Breast epithelium (tissue), 4 donors: ENCODE data around the gene SPATS1. TPM values are rescaled to one million over a fixed set of nuclear protein-coding genes. Genes with fewer than 3 reads are reported as not detected.
"Not testable (repeated sequence)": the region's sequence is repeated elsewhere in the genome, so short reads cannot be mapped to it uniquely, and the experiment has no call there.

ENCODE experiments used
- DNase-seq, 2 donors: peaks; one replicate each; pipeline ENCODE4 v3.0.0-alpha.2; 2019; ENCODE audit warnings: low spot score in 2 of 2
- H3K27ac ChIP-seq, 2 donors: fragments of 200-600 bp; sonication (generic) in 1 of 2; one replicate each; pipeline ENCODE4 v1.5.1; 2016 to 2019; ENCODE audit warnings: mild to moderate bottlenecking in 1 of 2
- H3K27me3 ChIP-seq, 2 donors: fragments of 200-600 bp; sonication (generic) in 1 of 2; one replicate each; pipeline versions ENCODE4 v1.5.1 to v1.6.0; 2017 to 2019; ENCODE audit warnings: control low read depth in 1 of 2, mild to moderate bottlenecking in 1 of 2
- H3K36me3 ChIP-seq: fragments of 200-600 bp; one replicate; pipeline ENCODE4 v1.5.1; 2019
- H3K4me1 ChIP-seq, 2 donors: fragments of 200-600 bp; sonication (generic); one replicate each; pipeline ENCODE4 v1.5.1; 2016 to 2019; ENCODE audit warnings: control low read depth in 1 of 2
- H3K4me3 ChIP-seq, 3 donors: fragments of 200-600 bp; sonication (generic); 1 replicate in 2 of 3; 2 replicates in 1 of 3; pipeline ENCODE4 v1.5.1; 2016 to 2019; ENCODE audit warnings: mild to moderate bottlenecking in 3 of 3, moderate library complexity in 2 of 3
- H3K9me3 ChIP-seq, 2 donors: fragments of 200-600 bp; sonication (generic) in 1 of 2; one replicate each; pipeline ENCODE4 v1.5.1; 2016 to 2019; ENCODE audit warnings: control low read depth in 1 of 2
- POLR2A ChIP-seq: fragments of 450-650 bp; IDR thresholded peaks from one replicate; pipeline ENCODE4 v1.6.1; 2016; ENCODE audit warnings: antibody characterized with exemption, mild to moderate bottlenecking, moderate library complexity
- POLR2AphosphoS5 ChIP-seq, 3 donors: sonication (generic); formaldehyde crosslinking; IDR thresholded peaks; one replicate each; pipeline ENCODE4 v1.6.1; 2017; ENCODE audit warnings: antibody characterized with exemption in 3 of 3
- intact Hi-C: fragments of 100-400 bp; cut with DNase I; formaldehyde crosslinking; loops from one replicate; pipeline ENCODE4 v1.15.1; 2023; ENCODE audit warnings: low total_unique reads
- total RNA-seq, 3 donors: library from RNA; depleted of rRNA; stranded (reverse); fragments of >200 nt; gene quantifications; one replicate each; pipeline ENCODE4 v1.1.0, GENCODE V29; 2016
- TF ChIP-seq, protein P1 (sequence below), 3 donors: fragments of 450-650 bp; IDR thresholded peaks; one replicate each; pipeline ENCODE4 v1.5.1; 2016 to 2017; ENCODE audit warnings: antibody characterized with exemption in 3 of 3, mild to moderate bottlenecking in 3 of 3, moderate library complexity in 3 of 3

Gene SPATS1
- total RNA-seq, 3 donors from 2014 or later, result not detected

DNA sequence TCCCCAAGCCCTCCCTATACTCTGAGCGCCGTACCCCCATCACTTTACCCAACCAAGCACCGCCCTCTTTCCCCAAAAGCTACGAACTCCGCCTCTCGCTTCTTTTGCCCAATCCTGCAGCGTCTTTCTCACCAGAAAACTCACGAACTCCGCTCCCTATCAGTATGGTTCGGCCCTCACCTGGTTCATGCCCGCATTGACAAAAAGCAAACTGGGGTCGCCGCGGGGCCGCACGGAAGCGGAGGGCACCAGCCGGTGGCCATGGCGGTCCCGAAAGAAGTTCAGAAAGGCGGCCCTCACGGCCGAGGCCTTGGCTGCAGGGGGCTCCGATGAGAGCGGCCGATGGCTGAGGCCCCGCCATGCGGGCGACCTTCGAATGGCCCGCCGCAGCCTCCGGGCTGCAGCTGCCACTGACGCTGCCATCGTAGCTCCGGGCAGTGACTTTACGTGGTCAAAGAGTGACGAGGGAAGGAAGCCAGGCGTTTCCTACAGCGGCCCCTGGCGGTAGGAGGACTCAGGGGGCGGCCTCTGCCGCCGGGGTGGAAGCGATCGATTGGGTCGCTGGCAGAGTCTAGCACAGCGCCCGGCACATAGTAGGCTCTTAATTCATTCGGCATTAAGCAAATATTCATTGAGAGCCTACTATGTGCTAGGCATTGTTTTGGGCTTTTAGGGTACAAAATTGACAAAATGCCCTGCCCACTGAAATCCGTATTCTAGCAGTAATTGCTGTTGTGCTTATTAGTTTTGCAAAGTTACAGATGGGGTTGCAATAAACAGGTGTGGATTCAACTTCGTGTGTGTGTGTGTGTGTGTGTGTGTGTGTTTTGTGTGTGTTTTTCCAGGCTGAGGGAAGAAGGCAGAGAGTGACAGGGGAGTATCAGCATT lies 29.3 kb upstream of the SPATS1 start, which contains the start of gene AARS2:
AARS2 (minus strand) TSS at position 447 of the 888 bp plus-strand sequence; CDS start at position 423, 24 bp downstream.
- H3K4me3 ChIP-seq, result peak within 1 kb of the TSS; percentile 88 to 100 (median 95)
- no peaks in the 10 kb centered on the region for H3K27me3 ChIP-seq
- no peaks in the 10 kb centered on the region for H3K9me3 ChIP-seq
- peak in 2 of 3 donors; percentile 55 to 62 for TF ChIP-seq POLR2AphosphoS5 (IDR thresholded peaks at IDR 0.05)
- TF ChIP-seq, protein P1, sequence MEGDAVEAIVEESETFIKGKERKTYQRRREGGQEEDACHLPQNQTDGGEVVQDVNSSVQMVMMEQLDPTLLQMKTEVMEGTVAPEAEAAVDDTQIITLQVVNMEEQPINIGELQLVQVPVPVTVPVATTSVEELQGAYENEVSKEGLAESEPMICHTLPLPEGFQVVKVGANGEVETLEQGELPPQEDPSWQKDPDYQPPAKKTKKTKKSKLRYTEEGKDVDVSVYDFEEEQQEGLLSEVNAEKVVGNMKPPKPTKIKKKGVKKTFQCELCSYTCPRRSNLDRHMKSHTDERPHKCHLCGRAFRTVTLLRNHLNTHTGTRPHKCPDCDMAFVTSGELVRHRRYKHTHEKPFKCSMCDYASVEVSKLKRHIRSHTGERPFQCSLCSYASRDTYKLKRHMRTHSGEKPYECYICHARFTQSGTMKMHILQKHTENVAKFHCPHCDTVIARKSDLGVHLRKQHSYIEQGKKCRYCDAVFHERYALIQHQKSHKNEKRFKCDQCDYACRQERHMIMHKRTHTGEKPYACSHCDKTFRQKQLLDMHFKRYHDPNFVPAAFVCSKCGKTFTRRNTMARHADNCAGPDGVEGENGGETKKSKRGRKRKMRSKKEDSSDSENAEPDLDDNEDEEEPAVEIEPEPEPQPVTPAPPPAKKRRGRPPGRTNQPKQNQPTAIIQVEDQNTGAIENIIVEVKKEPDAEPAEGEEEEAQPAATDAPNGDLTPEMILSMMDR (IDR thresholded peaks at IDR 0.05), result peak; percentile 66 to 91 (median 87)
- peak; percentile 23 for TF ChIP-seq POLR2A
- intact Hi-C loops, result no loop called here
- H3K36me3 ChIP-seq, result no peaks in the 10 kb centered on the region
- peak; percentile 61 to 87 for DNase-seq
- peaks cover 3 to 7% of the 10 kb centered on the region in 2 donors for H3K4me1 ChIP-seq
- peak within 1 kb of the TSS; percentile 85 to 87 for H3K27ac ChIP-seq

DNA sequence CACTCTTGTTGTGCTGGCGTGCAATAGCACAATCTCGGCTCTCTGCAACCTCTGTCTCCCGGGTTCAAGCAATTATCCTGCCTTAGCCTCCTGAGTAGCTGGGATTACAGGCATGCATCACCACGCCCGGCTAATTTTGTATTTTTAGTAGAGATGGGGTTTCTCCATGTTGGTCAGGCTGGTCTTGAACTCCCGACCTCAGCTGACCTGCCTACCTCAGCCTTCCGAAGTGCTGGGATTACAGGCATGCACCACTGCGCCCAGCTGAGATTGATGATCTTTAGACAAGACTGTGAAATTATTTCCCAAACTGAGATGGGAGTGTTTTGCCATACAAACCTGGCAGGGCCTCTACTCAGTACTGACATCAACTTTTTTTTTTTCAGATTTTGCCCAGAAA lies 27.8 kb upstream of the SPATS1 start:
- H3K27me3 ChIP-seq, H3K27ac ChIP-seq, H3K4me1 ChIP-seq, H3K9me3 ChIP-seq, H3K36me3 ChIP-seq, H3K4me3 ChIP-seq, intact Hi-C loops, DNase-seq: not testable (repeated sequence)

DNA sequence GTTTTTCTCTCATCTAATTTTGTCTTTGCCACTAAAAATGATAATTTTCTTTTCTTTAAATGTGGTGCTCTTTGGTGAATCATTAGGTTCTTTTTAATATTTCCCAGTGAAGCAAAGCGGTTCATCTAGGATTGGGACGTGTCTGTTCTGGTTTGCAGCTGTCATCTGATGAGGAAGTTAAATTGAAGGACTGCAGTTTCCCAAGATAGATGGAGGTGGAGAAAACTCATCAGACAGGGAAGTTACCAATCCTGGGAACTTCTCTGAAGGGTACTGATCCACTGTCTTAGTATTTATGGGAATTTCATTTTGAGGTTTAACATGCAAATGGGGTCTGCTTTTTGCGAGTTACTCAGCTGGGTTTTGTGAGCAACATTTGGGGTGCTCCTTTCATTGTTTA lies 26.9 kb upstream of the SPATS1 start:
- Histone ChIP-seq H3K9me3 (no peaks in the 10 kb centered on the region), H3K27me3 (no peaks in the 10 kb centered on the region), H3K27ac (no peak overlapping the region), H3K4me1 (peaks cover 3 to 7% of the 10 kb centered on the region in 2 donors), H3K4me3 (no peak overlapping the region), H3K36me3 (no peaks in the 10 kb centered on the region)
- no peak for DNase-seq
- intact Hi-C loops, result no loop called here
- no peak for TF ChIP-seq POLR2AphosphoS5 (IDR thresholded peaks at IDR 0.05)

DNA sequence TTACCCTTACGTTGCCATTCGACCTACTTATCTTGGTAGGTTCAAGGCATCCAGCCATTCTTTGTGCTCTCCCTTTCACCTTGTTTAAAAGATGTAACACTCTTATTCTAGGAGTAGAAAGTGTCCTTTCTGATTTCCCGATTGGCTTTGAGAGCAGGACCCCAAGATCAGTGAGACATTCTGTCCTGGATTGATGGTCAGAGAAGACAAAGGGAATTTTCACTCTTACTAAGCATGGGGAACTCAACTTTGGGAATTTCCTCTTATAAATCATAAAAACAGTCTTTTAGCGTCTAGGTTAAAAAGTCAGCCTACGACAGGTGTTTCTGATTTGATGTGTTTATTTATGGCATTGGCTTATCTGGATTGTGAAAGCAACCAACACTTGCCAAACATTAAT lies 26.5 kb upstream of the SPATS1 start:
- intact Hi-C loops, result no loop called here
- Histone ChIP-seq H3K27me3 (no peaks in the 10 kb centered on the region), H3K4me1 (peaks cover 3 to 7% of the 10 kb centered on the region in 2 donors), H3K27ac (no peak overlapping the region), H3K9me3 (no peaks in the 10 kb centered on the region), H3K36me3 (no peaks in the 10 kb centered on the region), H3K4me3 (no peak overlapping the region)
- TF ChIP-seq POLR2AphosphoS5 (IDR thresholded peaks at IDR 0.05), result no peak
- no peak for TF ChIP-seq POLR2A
- TF ChIP-seq, protein P1 (IDR thresholded peaks at IDR 0.05), result no peak
- DNase-seq, result no peak

DNA sequence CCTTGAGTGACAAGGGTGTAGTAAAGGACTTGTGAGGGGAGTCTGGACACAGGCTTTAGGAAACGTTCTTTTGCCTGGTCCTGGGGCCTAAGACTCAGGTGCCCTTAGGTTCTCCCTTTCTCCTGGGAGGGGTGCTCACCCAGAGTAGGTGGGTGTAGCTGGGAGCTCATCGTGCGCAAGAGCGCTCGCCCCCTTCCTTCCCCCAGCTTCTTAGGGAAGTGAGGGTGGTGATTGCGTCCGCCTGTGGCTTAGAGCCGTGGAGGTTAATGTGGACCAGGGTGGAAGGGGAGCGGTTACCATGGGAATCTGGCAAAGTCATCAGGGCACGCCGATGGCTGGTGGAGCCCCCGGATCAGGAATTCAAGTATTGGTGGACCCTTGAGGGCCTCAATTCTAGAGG lies 26.0 kb upstream of the SPATS1 start:
- no peak overlapping the region for H3K4me3 ChIP-seq
- TF ChIP-seq POLR2AphosphoS5 (IDR thresholded peaks at IDR 0.05) (no peak), POLR2A (no peak)
- TF ChIP-seq, protein P1 (IDR thresholded peaks at IDR 0.05), result no peak
- H3K36me3 ChIP-seq, result no peaks in the 10 kb centered on the region
- peaks cover 3 to 7% of the 10 kb centered on the region in 2 donors for H3K4me1 ChIP-seq
- no peak for DNase-seq
- H3K27me3 ChIP-seq, result no peaks in the 10 kb centered on the region
- intact Hi-C loops, result no loop called here
- no peak overlapping the region for H3K27ac ChIP-seq
- H3K9me3 ChIP-seq, result no peaks in the 10 kb centered on the region

DNA sequence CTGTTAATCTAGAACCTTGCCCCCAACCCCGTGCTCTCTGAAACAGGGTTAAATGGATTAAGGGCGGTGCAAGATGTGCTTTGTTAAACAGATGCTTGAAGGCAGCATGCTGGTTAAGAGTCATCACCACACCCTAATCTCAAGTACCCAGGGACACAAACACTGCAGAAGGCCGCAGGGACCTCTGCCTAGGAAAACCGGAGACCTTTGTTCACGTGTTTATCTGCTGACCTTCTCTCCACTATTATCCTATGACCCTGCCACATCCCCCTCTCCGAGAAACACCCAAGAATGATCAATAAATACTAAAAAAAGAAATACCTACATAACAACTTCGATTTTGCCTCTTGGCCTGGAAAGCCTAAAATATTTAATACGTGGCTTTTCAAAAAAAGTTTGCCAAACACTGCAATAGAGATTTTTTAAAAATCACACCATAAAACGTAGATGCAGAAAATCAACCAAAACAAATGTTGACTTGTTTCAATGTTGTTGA lies 25.3 kb upstream of the SPATS1 start:
- intact Hi-C loops, DNase-seq, H3K4me1 ChIP-seq, H3K27ac ChIP-seq, H3K4me3 ChIP-seq, H3K36me3 ChIP-seq, H3K27me3 ChIP-seq, H3K9me3 ChIP-seq: not testable (repeated sequence)
